GM23338 (cell line): ENCODE data around the gene PDSS2. TPM values are rescaled to one million over a fixed set of nuclear protein-coding genes. Genes with fewer than 3 reads are reported as not detected.
A peak's percentile ranks its signal among the peaks of the same experiment; 100 is the strongest.

Source experiments
- ATAC-seq: fragments of 200-7000 bp; cut with Tn5 transposase; 3 replicates; pipeline ENCODE4 v1.9.1; 2020
- DNase-seq: peaks from one replicate; pipeline ENCODE4 v3.0.0-alpha.2; 2015; ENCODE audit warnings: low spot score
- H2AFZ ChIP-seq: fragments of 200-600 bp; sonication (generic); 2 replicates; pipeline ENCODE4 v1.8.0; 2016; ENCODE audit warnings: antibody characterized with exemption, mild to moderate bottlenecking, moderate library complexity
- H3F3A ChIP-seq: fragments of 200-600 bp; sonication (generic); replicated peaks from 2 replicates; pipeline ENCODE4 v1.8.0; 2017; ENCODE audit warnings: antibody characterized with exemption, mixed run types, low read depth
- H3K27ac ChIP-seq: fragments of 200-600 bp; sonication (generic); 2 replicates; pipeline ENCODE4 v1.6.1; 2016; ENCODE audit warnings: low read depth
- H3K27me3 ChIP-seq: fragments of 200-600 bp; sonication (generic); 2 replicates; pipeline ENCODE4 v1.8.0; 2016; ENCODE audit warnings: mild to moderate bottlenecking, mixed run types, moderate library complexity; ENCODE audit not compliant: insufficient read depth
- H3K36me3 ChIP-seq: fragments of 200-600 bp; sonication (generic); 2 replicates; pipeline ENCODE4 v1.8.0; 2016; ENCODE audit warnings: mild to moderate bottlenecking; ENCODE audit not compliant: insufficient read depth
- H3K4me1 ChIP-seq: fragments of 200-600 bp; sonication (generic); 2 replicates; pipeline ENCODE4 v1.8.0; 2016; ENCODE audit warnings: mild to moderate bottlenecking, moderate library complexity; ENCODE audit not compliant: insufficient read depth
- H3K4me2 ChIP-seq: fragments of 200-600 bp; sonication (generic); 2 replicates; pipeline ENCODE4 v1.7.1; 2017; ENCODE audit warnings: mixed run types
- H3K4me3 ChIP-seq: fragments of 200-600 bp; sonication (generic); 2 replicates; pipeline ENCODE4 v1.6.1; 2016; ENCODE audit warnings: mixed run types
- H3K79me2 ChIP-seq: fragments of 200-600 bp; sonication (generic); replicated peaks from 2 replicates; pipeline ENCODE4 v1.8.0; 2017; ENCODE audit warnings: mild to moderate bottlenecking; ENCODE audit not compliant: insufficient read depth
- H3K9me2 ChIP-seq: fragments of 200-600 bp; sonication (generic); 2 replicates; pipeline ENCODE4 v1.8.0; 2017; ENCODE audit not compliant: insufficient read depth
- H4K20me1 ChIP-seq: fragments of 200-600 bp; sonication (generic); replicated peaks from 2 replicates; pipeline ENCODE4 v1.8.0; 2017; ENCODE audit warnings: mild to moderate bottlenecking; ENCODE audit not compliant: insufficient read depth
- H3K27ac Mint-ChIP-seq: 2 replicates; pipeline ENCODE4 v1.8.0; 2020; ENCODE audit warnings: inconsistent platforms, mild to moderate bottlenecking, moderate library complexity, mixed read lengths
- H3K27me3 Mint-ChIP-seq: 3 replicates; pipeline ENCODE4 v1.8.0; 2022; ENCODE audit warnings: low read depth, mild to moderate bottlenecking, moderate library complexity, mixed read lengths, inconsistent platforms; ENCODE audit not compliant: insufficient read depth, poor library complexity
- H3K36me3 Mint-ChIP-seq: 3 replicates; pipeline ENCODE4 v1.8.0; 2021; ENCODE audit warnings: low read depth, mild to moderate bottlenecking, inconsistent platforms, moderate library complexity, mixed read lengths
- H3K4me1 Mint-ChIP-seq: 3 replicates; pipeline ENCODE4 v1.8.0; 2020; ENCODE audit warnings: mild to moderate bottlenecking, inconsistent platforms, mixed read lengths
- H3K4me3 Mint-ChIP-seq: 3 replicates; pipeline ENCODE4 v1.8.0; 2021; ENCODE audit warnings: moderate library complexity, mild to moderate bottlenecking, inconsistent platforms, mixed read lengths
- H3K9me3 Mint-ChIP-seq: 3 replicates; pipeline ENCODE4 v1.8.0; 2020; ENCODE audit warnings: moderate library complexity, mild to moderate bottlenecking, inconsistent platforms, mixed read lengths
- CREB1 ChIP-seq: fragments of 250-450 bp; sonication (Bioruptor Pico); IDR thresholded peaks from 2 replicates; pipeline ENCODE4 v1.5.0; 2020; ENCODE audit warnings: low read depth, mild to moderate bottlenecking, moderate library complexity
- EZH2 ChIP-seq: fragments of 200-600 bp; sonication (generic); IDR thresholded peaks from one replicate; pipeline ENCODE4 v1.8.0; 2017; ENCODE audit warnings: antibody characterized with exemption, mild to moderate bottlenecking, low read depth; ENCODE audit not compliant: unreplicated experiment
- NANOG ChIP-seq: IDR thresholded peaks from 2 replicates; pipeline ENCODE4 v1.6.1; 2016; ENCODE audit warnings: antibody characterized with exemption, borderline replicate concordance
- REST ChIP-seq: IDR thresholded peaks from one replicate; pipeline ENCODE4 v1.6.1; 2018; ENCODE audit warnings: antibody characterized with exemption; ENCODE audit not compliant: unreplicated experiment
- ZNF114 ChIP-seq: fragments of 250-450 bp; sonication (Bioruptor Pico); IDR thresholded peaks from 2 replicates; pipeline ENCODE4 v1.5.0; 2020; ENCODE audit warnings: mild to moderate bottlenecking, moderate library complexity
- ZNF462 ChIP-seq: fragments of 250-450 bp; sonication (Bioruptor Pico); IDR thresholded peaks from 2 replicates; pipeline ENCODE4 v1.5.0; 2020; ENCODE audit warnings: mild to moderate bottlenecking, moderate library complexity
- polyA plus RNA-seq: library from polyadenylated mRNA; unstranded; fragments of >200 nt; fragmentation: Nextera tagmentation; extraction: Ambion mirVana; gene quantifications from 2 replicates; pipeline ENCODE4 v1.2.1, GENCODE V29; 2016
- total RNA-seq: library from RNA; depleted of rRNA; stranded (reverse); fragments of >200 nt; shearing (Covaris generic); gene quantifications from 2 replicates; pipeline ENCODE4 v1.2.3, GENCODE V29; 2014

Gene PDSS2
- total and polyA plus RNA-seq, 2 experiments from 2014 or later: 7.3 to 16.7 TPM

- no peak for TF ChIP-seq ZNF462
These were observed 166.0 kb downstream of the PDSS2 start (continued) for GRCh38 chr6:107293350-107293749.

- Histone ChIP-seq H3K36me3 (no peaks in the 10 kb centered on the region), H3K9me2 (no peaks in the 10 kb centered on the region), H3K4me3 (no peak overlapping the region), H3K4me2 (no peak overlapping the region), H3K79me2 (no peaks in the 10 kb centered on the region), H3K27me3 (no peaks in the 10 kb centered on the region), H3K27ac (0 out of 2 replicates have a peak overlapping the region, but pooled peaks have one; percentile 30), H4K20me1 (no peaks in the 10 kb centered on the region), H3K4me1 (peaks cover 20% of the 10 kb centered on the region), H3F3A (no peaks in the 10 kb centered on the region), H2AFZ (no peak overlapping the region)
- no peak overlapping the region for H3K4me3 Mint-ChIP-seq
- H3K36me3 Mint-ChIP-seq: no peaks in the 10 kb centered on the region; the same call in 2 of the 3 replicates
- ATAC-seq (peak; percentile 33; the same call in 1 of the 3 replicates), DNase-seq (no peak)
- no peak overlapping the region for H3K27ac Mint-ChIP-seq
- peaks cover 41% of the 10 kb centered on the region for H3K4me1 Mint-ChIP-seq
- H3K9me3 Mint-ChIP-seq: no peaks in the 10 kb centered on the region
- H3K27me3 Mint-ChIP-seq: peaks cover 5% of the 10 kb centered on the region
- TF ChIP-seq ZNF114 (CRISPR knock-in tag) (no peak), NANOG (no peak), REST (no peak), EZH2 (no peak), CREB1 (CRISPR knock-in tag) (no peak)
These were observed 166.6 kb downstream of the PDSS2 start for GRCh38 chr6:107292715-107293271.
